K562 treated with DMSO at 1 percent for 48 hours (cell line): ENCODE data around the gene GABPB1. TPM values are rescaled to one million over a fixed set of nuclear protein-coding genes. Genes with fewer than 3 reads are reported as not detected.

Experiments used
- total RNA-seq: library from RNA; unstranded; fragments of 300-600 nt; gene quantifications from 2 replicates; pipeline ENCODE4 v1.2.3, GENCODE V29; 2022; ENCODE audit warnings: low replicate concordance; ENCODE audit errors: extremely low read depth

Gene GABPB1
- total RNA-seq: not detected in 2 replicates

DNA sequence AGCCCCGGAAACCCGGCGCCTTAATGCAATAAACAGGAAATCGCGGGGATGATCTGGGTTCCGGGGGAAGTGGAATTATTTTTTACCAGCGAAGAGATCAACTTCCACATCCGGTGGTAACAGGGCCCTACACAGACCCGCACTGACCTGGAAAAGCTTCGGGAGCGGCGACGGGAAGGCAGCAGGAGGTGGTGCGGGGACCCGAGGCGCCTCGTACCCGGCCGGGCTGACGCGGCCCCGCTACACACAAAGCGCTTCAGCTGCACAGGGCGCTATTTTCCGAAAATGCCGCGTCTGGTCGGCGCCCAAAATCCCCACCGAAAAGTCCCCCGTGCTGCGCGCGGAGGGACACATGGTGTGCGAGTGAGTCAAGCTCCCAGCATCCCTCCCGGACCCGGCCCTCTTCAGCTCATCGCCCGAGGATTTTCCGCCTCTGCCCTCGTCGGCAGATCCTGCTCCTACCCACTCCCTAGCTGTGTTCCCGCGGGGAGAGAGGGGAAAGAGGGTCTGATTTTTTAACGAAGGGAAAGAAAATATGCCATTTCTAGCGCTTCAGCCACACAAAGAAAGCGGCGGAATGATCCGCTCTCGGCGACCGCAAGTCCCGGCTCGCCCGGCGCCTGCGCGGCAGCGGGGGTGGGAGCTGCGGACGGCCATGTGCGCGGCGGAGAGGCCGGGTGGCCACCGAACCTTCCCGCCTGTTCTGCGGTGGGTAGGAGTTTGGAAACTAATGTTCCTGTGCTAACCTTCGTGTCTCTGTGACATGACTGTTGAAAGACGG, at the start of gene GABPB1:
Gene GABPB1 (minus strand): TSS at position 361 of the 781 bp plus-strand sequence. CDS start 45,400 bp downstream, outside the sequence.

DNA sequence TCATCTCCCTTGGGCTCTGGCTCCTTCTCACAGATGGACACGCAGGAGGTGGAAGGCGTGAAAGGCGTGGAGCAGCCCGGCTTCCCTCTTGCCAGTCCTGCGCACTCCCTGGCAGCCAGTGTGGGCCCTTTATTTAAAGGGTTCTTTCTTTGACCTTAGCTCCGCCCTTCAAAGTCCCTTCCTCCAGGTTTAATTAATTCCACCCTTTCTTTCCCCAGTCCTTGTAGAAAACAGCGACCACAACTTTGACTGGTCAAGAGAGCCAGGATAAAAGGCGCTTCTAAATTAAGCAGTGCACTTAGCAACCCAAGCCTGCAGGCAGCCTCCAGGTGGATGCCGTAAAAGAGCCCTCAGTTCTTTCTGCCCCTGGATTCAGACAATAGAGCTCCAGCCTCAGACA, 89.4 kb downstream of the GABPB1 start, which contains the start of gene HDC:
Gene HDC (minus strand): TSS at position 107 of the 400 bp plus-strand sequence. CDS start 103 bp downstream, at position 4.

Other genes starting within 250 kb of the GABPB1 start
- not detected in 2 replicates for gene ATP8B4, start 236.0 kb downstream of the GABPB1 start, total RNA-seq
- not detected in 2 replicates for gene SLC27A2, start 173.0 kb downstream of the GABPB1 start, total RNA-seq
- not detected in 2 replicates for gene HDC, start 89.5 kb downstream of the GABPB1 start, total RNA-seq
- not detected in 2 replicates for gene USP8, start 69.2 kb upstream of the GABPB1 start, total RNA-seq
- not detected in 2 replicates for gene USP50, start 191.5 kb upstream of the GABPB1 start, total RNA-seq